Natural killer cell (primary cell): ENCODE data around the gene TBC1D22B. TPM values are rescaled to one million over a fixed set of nuclear protein-coding genes. Genes with fewer than 3 reads are reported as not detected.

Experiments used
- ATAC-seq, 3 donors: fragments of 150-1000 bp in 2 of 3; fragments of 200-7000 bp in 1 of 3; cut with Tn5 transposase; 1 replicate in 1 of 3; 2 replicates in 2 of 3; pipeline ENCODE4 v1.10.0; 2021; ENCODE audit warnings: mild to moderate bottlenecking in 2 of 3, moderate library complexity in 2 of 3
- DNase-seq, 2 donors: peaks; one replicate each; pipeline versions ENCODE4 v3.0.0 to v3.0.0-alpha.2; 2013 to 2021; ENCODE audit warnings: mixed read lengths in 1 of 2
- H3K27ac ChIP-seq: one replicate; pipeline ENCODE4 v1.5.1; 2013; ENCODE audit warnings: mild to moderate bottlenecking, low read length
- H3K27me3 ChIP-seq: one replicate; pipeline ENCODE4 v1.6.1; 2013; ENCODE audit warnings: low read length; ENCODE audit not compliant: control insufficient read depth, insufficient read depth
- H3K36me3 ChIP-seq: one replicate; pipeline ENCODE4 v1.6.1; 2013; ENCODE audit warnings: low read length; ENCODE audit not compliant: control insufficient read depth, insufficient read depth
- H3K4me1 ChIP-seq: one replicate; pipeline ENCODE4 v1.6.1; 2013; ENCODE audit warnings: low read length; ENCODE audit not compliant: control insufficient read depth, insufficient read depth
- H3K4me3 ChIP-seq: one replicate; pipeline ENCODE4 v1.5.1; 2013; ENCODE audit warnings: low read length
- H3K9me3 ChIP-seq: one replicate; pipeline ENCODE4 v1.6.1; 2013; ENCODE audit warnings: low read length; ENCODE audit not compliant: control insufficient read depth, insufficient read depth
- H3K27ac Mint-ChIP-seq, 2 donors: one replicate each; pipeline ENCODE4 v1.8.0; 2022; ENCODE audit warnings: mild to moderate bottlenecking in 2 of 2, mixed read lengths in 2 of 2, moderate library complexity in 1 of 2
- H3K27me3 Mint-ChIP-seq, 2 donors: one replicate each; pipeline ENCODE4 v1.8.0; 2022; ENCODE audit warnings: low read depth in 2 of 2, mixed read lengths in 2 of 2
- H3K36me3 Mint-ChIP-seq: one replicate; pipeline ENCODE4 v1.8.0; 2022; ENCODE audit warnings: mixed read lengths
- H3K4me1 Mint-ChIP-seq, 2 donors: one replicate each; pipeline ENCODE4 v1.8.0; 2022; ENCODE audit warnings: mixed read lengths in 2 of 2
- H3K4me3 Mint-ChIP-seq: one replicate; pipeline ENCODE4 v1.8.0; 2022; ENCODE audit warnings: mild to moderate bottlenecking, moderate library complexity, mixed read lengths
- H3K9me3 Mint-ChIP-seq, 2 donors: one replicate each; pipeline ENCODE4 v1.8.0; 2022; ENCODE audit warnings: mixed read lengths in 2 of 2
- WGBS: methylation state at CpG from one replicate; pipeline ENCODE4 v1.1.7; 2013; ENCODE audit warnings: missing lambda C conversion rate; ENCODE audit not compliant: insufficient coverage; 5-methylcytosine and 5-hydroxymethylcytosine counted together
- intact Hi-C: fragments of 100-400 bp; cut with micrococcal nuclease; formaldehyde crosslinking; loops from one replicate; pipeline ENCODE4 v1.14.2; 2022
- total RNA-seq, 4 donors: library from RNA; stranded (reverse); fragments of 120-200 nt in 1 of 4; gene quantifications; one replicate each; pipeline versions ENCODE4 v1.2.3 to v1.2.4, GENCODE V29; 2013 to 2022
- TF ChIP-seq, protein P1 (sequence below): fragments of 200-600 bp; IDR thresholded peaks from one replicate; pipeline ENCODE4 v1.8.0; 2022; ENCODE audit warnings: antibody characterized with exemption

TBC1D22B gene
- total RNA-seq, 3 donors from 2014 or later (not counting 1 experiment from before 2014, with no cell fraction given): 8.0 to 12.1 (median 12.0) TPM

GRCh38 chr6:37262446-37263026, 5.0 kb downstream of the TBC1D22B start:
- intact Hi-C loops: no loop called here
- TF ChIP-seq, protein P1, sequence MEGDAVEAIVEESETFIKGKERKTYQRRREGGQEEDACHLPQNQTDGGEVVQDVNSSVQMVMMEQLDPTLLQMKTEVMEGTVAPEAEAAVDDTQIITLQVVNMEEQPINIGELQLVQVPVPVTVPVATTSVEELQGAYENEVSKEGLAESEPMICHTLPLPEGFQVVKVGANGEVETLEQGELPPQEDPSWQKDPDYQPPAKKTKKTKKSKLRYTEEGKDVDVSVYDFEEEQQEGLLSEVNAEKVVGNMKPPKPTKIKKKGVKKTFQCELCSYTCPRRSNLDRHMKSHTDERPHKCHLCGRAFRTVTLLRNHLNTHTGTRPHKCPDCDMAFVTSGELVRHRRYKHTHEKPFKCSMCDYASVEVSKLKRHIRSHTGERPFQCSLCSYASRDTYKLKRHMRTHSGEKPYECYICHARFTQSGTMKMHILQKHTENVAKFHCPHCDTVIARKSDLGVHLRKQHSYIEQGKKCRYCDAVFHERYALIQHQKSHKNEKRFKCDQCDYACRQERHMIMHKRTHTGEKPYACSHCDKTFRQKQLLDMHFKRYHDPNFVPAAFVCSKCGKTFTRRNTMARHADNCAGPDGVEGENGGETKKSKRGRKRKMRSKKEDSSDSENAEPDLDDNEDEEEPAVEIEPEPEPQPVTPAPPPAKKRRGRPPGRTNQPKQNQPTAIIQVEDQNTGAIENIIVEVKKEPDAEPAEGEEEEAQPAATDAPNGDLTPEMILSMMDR: no peak
- no peak overlapping the region for H3K27ac Mint-ChIP-seq
- H3K4me3 ChIP-seq: no peak overlapping the region
- H3K27me3 Mint-ChIP-seq: no peaks in the 10 kb centered on the region
- peaks cover 34 to 46% of the 10 kb centered on the region in 2 donors for H3K4me1 Mint-ChIP-seq
- DNase-seq: no peak
- H3K36me3 Mint-ChIP-seq: no peaks in the 10 kb centered on the region
- no peaks in the 10 kb centered on the region for H3K9me3 ChIP-seq
- H3K4me3 Mint-ChIP-seq: no peak overlapping the region
- H3K27ac ChIP-seq: no peak overlapping the region
- H3K36me3 ChIP-seq: no peaks in the 10 kb centered on the region
- H3K27me3 ChIP-seq: no peaks in the 10 kb centered on the region
- ATAC-seq: no peak
- H3K9me3 Mint-ChIP-seq: no peaks in the 10 kb centered on the region
- WGBS: 91% methylated on average over 8 of the region's 8 CpGs
- H3K4me1 ChIP-seq: peaks cover 13% of the 10 kb centered on the region

DNA sequence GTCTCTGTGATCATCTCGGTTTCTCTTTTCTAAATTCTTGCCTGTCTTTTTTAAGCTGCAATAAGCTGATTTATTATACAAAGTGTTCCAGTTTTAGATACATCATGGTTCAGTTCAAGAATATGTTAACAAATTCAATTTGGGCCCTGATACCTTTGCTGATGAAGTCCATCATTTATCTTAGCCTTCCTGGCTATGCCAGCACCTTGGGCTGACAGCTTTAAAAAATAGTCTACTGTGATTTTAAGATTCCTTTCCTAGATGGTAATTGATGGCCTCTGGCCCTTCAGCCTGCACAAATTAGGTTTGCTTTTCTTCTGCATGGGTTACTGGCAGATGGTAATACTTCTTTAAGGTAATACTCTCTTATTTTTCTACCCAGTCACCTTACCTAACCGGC, 7.4 kb downstream of the TBC1D22B start:
- Histone ChIP-seq H3K4me3 (no peak overlapping the region), H3K9me3 (no peaks in the 10 kb centered on the region), H3K4me1 (no peaks in the 10 kb centered on the region), H3K27ac (no peak overlapping the region), H3K36me3 (peaks cover 4% of the 10 kb centered on the region), H3K27me3 (no peaks in the 10 kb centered on the region)
- ATAC-seq: no peak
- intact Hi-C loops: no loop called here
- no peak overlapping the region for H3K27ac Mint-ChIP-seq
- H3K4me1 Mint-ChIP-seq: peaks cover 15 to 34% of the 10 kb centered on the region in 2 donors
- H3K27me3 Mint-ChIP-seq: no peaks in the 10 kb centered on the region
- TF ChIP-seq, protein P1: no peak
- H3K36me3 Mint-ChIP-seq: no peaks in the 10 kb centered on the region
- no peak overlapping the region for H3K4me3 Mint-ChIP-seq
- no peak for DNase-seq
- no peaks in the 10 kb centered on the region for H3K9me3 Mint-ChIP-seq
- WGBS: 86% methylated on average over 1 of the region's 2 CpGs

- WGBS: 76% methylated on average over 3 of the region's 3 CpGs
- Histone ChIP-seq H3K4me1 (no peaks in the 10 kb centered on the region), H3K27ac (no peak overlapping the region), H3K4me3 (no peak overlapping the region), H3K27me3 (no peaks in the 10 kb centered on the region), H3K36me3 (peaks cover 9% of the 10 kb centered on the region), H3K9me3 (no peaks in the 10 kb centered on the region)
- intact Hi-C loops: no loop called here
- no peak for ATAC-seq
- no peak for DNase-seq
- Mint-ChIP-seq H3K9me3 (no peaks in the 10 kb centered on the region), H3K36me3 (no peaks in the 10 kb centered on the region), H3K4me3 (no peak overlapping the region), H3K27ac (no peak overlapping the region), H3K4me1 (peaks cover 15 to 32% of the 10 kb centered on the region in 2 donors), H3K27me3 (no peaks in the 10 kb centered on the region)
- TF ChIP-seq, protein P1: no peak
These were observed 8.3 kb downstream of the TBC1D22B start for GRCh38 chr6:37265860-37266259.

GRCh38 chr6:37269105-37269504, 11.5 kb downstream of the TBC1D22B start:
- H3K36me3 ChIP-seq: peaks cover 9% of the 10 kb centered on the region
- Mint-ChIP-seq H3K4me1 (peaks cover 27 to 43% of the 10 kb centered on the region in 2 donors), H3K27ac (no peak overlapping the region), H3K27me3 (no peaks in the 10 kb centered on the region), H3K36me3 (no peaks in the 10 kb centered on the region), H3K4me3 (no peak overlapping the region), H3K9me3 (no peaks in the 10 kb centered on the region)
- no peak overlapping the region for H3K27ac ChIP-seq
- ATAC-seq (no peak), DNase-seq (no peak)
- no peaks in the 10 kb centered on the region for H3K4me1 ChIP-seq
- intact Hi-C loops: no loop called here
- 100% methylated on average over 1 of the region's 2 CpGs for WGBS
- TF ChIP-seq, protein P1: no peak
- no peaks in the 10 kb centered on the region for H3K9me3 ChIP-seq
- no peaks in the 10 kb centered on the region for H3K27me3 ChIP-seq
- H3K4me3 ChIP-seq: no peak overlapping the region
